Mesenchymal stem cell (in vitro differentiated cells and primary cell): Measurements from ENCODE around the gene XK.

Source experiments
- DNase-seq: peaks from one replicate; pipeline ENCODE4 v3.0.0-alpha.2; 2013
- H2AFZ ChIP-seq: one replicate; pipeline ENCODE4 v1.6.1; 2013; ENCODE audit warnings: low read depth, mild to moderate bottlenecking, control low read depth, inconsistent platforms, low read length, moderate library complexity
- H2AK5ac ChIP-seq: 2 replicates; pipeline ENCODE4 v1.6.1; 2013; ENCODE audit warnings: low read length, moderate library complexity, mild to moderate bottlenecking, inconsistent platforms; ENCODE audit not compliant: severe bottlenecking
- H2BK120ac ChIP-seq: one replicate; pipeline ENCODE4 v1.6.1; 2013; ENCODE audit warnings: low read depth, mild to moderate bottlenecking, inconsistent platforms, low read length, moderate library complexity
- H2BK12ac ChIP-seq, 2 experiments: one replicate each; pipeline ENCODE4 v1.6.1; 2013; ENCODE audit warnings: inconsistent platforms in 2 of 2, low read length in 2 of 2, mild to moderate bottlenecking in 2 of 2, moderate library complexity in 2 of 2, control low read depth in 1 of 2
- H2BK15ac ChIP-seq: one replicate; pipeline ENCODE4 v1.6.1; 2013; ENCODE audit warnings: mild to moderate bottlenecking, low read depth, inconsistent platforms; ENCODE audit not compliant: poor library complexity, severe bottlenecking
- H2BK5ac ChIP-seq: 2 replicates; pipeline ENCODE4 v1.6.1; 2013; ENCODE audit warnings: low read depth, mild to moderate bottlenecking, low read length, control low read depth, inconsistent platforms; ENCODE audit not compliant: poor library complexity, severe bottlenecking
- H3K14ac ChIP-seq, 2 experiments: one replicate each; pipeline ENCODE4 v1.6.1; 2013; ENCODE audit warnings: inconsistent platforms in 2 of 2, low read length in 2 of 2, control low read depth in 1 of 2, mild to moderate bottlenecking in 1 of 2, moderate library complexity in 1 of 2
- H3K18ac ChIP-seq, 2 experiments: one replicate each; pipeline ENCODE4 v1.6.1; 2013; ENCODE audit warnings: inconsistent platforms in 2 of 2, low read length in 2 of 2, control low read depth in 1 of 2, low read depth in 1 of 2, mild to moderate bottlenecking in 1 of 2
- H3K23ac ChIP-seq, 2 experiments: one replicate each; pipeline ENCODE4 v1.6.1; 2013; ENCODE audit warnings: inconsistent platforms in 2 of 2, low read length in 2 of 2, mild to moderate bottlenecking in 2 of 2, moderate library complexity in 2 of 2, control low read depth in 1 of 2
- H3K27ac ChIP-seq: 2 replicates; pipeline ENCODE4 v1.5.1; 2013; ENCODE audit warnings: mild to moderate bottlenecking, moderate library complexity, low read length, control low read depth, inconsistent platforms; ENCODE audit not compliant: poor library complexity, severe bottlenecking
- H3K27me3 ChIP-seq, 2 experiments: 2 replicates each; pipeline versions ENCODE4 v1.6.1 to v1.7.0; 2013; ENCODE audit warnings: low read length in 2 of 2, mild to moderate bottlenecking in 2 of 2, moderate library complexity in 2 of 2, control low read depth in 1 of 2, inconsistent platforms in 1 of 2; ENCODE audit not compliant: control insufficient read depth in 1 of 2, insufficient read depth in 1 of 2
- H3K36me3 ChIP-seq, 2 experiments: 2 replicates each; pipeline versions ENCODE4 v1.6.1 to v1.7.0; 2013; ENCODE audit warnings: low read length in 2 of 2, control low read depth in 1 of 2, inconsistent platforms in 1 of 2, low read depth in 1 of 2, mild to moderate bottlenecking in 1 of 2; ENCODE audit not compliant: insufficient read depth in 2 of 2, control insufficient read depth in 1 of 2
- H3K4ac ChIP-seq, 2 experiments: one replicate each; pipeline ENCODE4 v1.6.1; 2013; ENCODE audit warnings: inconsistent platforms in 2 of 2, low read length in 2 of 2, mild to moderate bottlenecking in 2 of 2, moderate library complexity in 2 of 2, control low read depth in 1 of 2, low read depth in 1 of 2
- H3K4me1 ChIP-seq: 2 replicates; pipeline ENCODE4 v1.6.1; 2013; ENCODE audit warnings: low read depth, low read length, control low read depth; ENCODE audit not compliant: control insufficient read depth, insufficient read depth
- H3K4me2 ChIP-seq: 2 replicates; pipeline ENCODE4 v1.6.1; 2013; ENCODE audit warnings: low read length, mild to moderate bottlenecking, inconsistent platforms; ENCODE audit not compliant: poor library complexity, severe bottlenecking
- H3K4me3 ChIP-seq, 2 experiments: 2 replicates each; pipeline versions ENCODE4 v1.5.1 to v1.7.0; 2013; ENCODE audit warnings: low read length in 2 of 2, mild to moderate bottlenecking in 2 of 2, control low read depth in 1 of 2, low read depth in 1 of 2; ENCODE audit not compliant: insufficient read depth in 1 of 2
- H3K79me1 ChIP-seq: replicated peaks from 2 replicates; pipeline ENCODE4 v1.6.1; 2013; ENCODE audit warnings: mild to moderate bottlenecking, control low read depth, low read length, inconsistent platforms; ENCODE audit not compliant: poor library complexity, severe bottlenecking
- H3K9ac ChIP-seq: 2 replicates; pipeline ENCODE4 v1.7.0; 2013; ENCODE audit warnings: mild to moderate bottlenecking, low read length, moderate library complexity
- H3K9me3 ChIP-seq: 2 replicates; pipeline ENCODE4 v1.7.0; 2013; ENCODE audit warnings: mild to moderate bottlenecking, low read length; ENCODE audit not compliant: control insufficient read depth
- H4K8ac ChIP-seq: one replicate; pipeline ENCODE4 v1.6.1; 2013; ENCODE audit warnings: inconsistent platforms, mild to moderate bottlenecking, low read length, moderate library complexity
- H4K91ac ChIP-seq: one replicate; pipeline ENCODE4 v1.6.1; 2013; ENCODE audit warnings: mild to moderate bottlenecking, low read length, inconsistent platforms
- WGBS: methylation state at CpG from one replicate; pipeline ENCODE4 v1.1.7; 2013; ENCODE audit warnings: mixed read lengths; 5-methylcytosine and 5-hydroxymethylcytosine counted together

XK gene

GRCh38 chrX:37686369-37686995, 891 bp downstream of the XK start:
- Histone ChIP-seq H3K4ac (no peak overlapping the region), H4K91ac (no peak overlapping the region), H3K79me1 (no peaks in the 10 kb centered on the region), H3K27ac (no peak overlapping the region), H3K36me3 (no peaks in the 10 kb centered on the region), H2BK120ac (no peak overlapping the region), H2AFZ (no peak overlapping the region), H2BK5ac (no peak overlapping the region), H3K9ac (no peak overlapping the region), H3K27me3 (peaks cover 0 to 14% of the 10 kb centered on the region in 2 experiments), H2BK12ac (no peak overlapping the region), H3K4me3 (peak overlapping the region in 1 of 2 experiments; percentile 68), H3K23ac (no peak overlapping the region), H3K4me2 (peak overlapping the region; percentile 84), H3K14ac (no peak overlapping the region), H4K8ac (no peak overlapping the region), H2AK5ac (no peak overlapping the region), H2BK15ac (no peak overlapping the region), H3K9me3 (no peaks in the 10 kb centered on the region), H3K4me1 (peaks cover 4% of the 10 kb centered on the region), H3K18ac (no peak overlapping the region)
- no peak for DNase-seq
- WGBS = 86% methylated on average over 8 of the region's 9 CpGs

GRCh38 chrX:37686996-37687395, 1.4 kb downstream of the XK start:
- H3K14ac ChIP-seq = no peak overlapping the region
- 100% methylated on average over 1 of the region's 3 CpGs for WGBS
- no peak overlapping the region for H3K4me2 ChIP-seq
- H3K9ac ChIP-seq = no peak overlapping the region
- no peak overlapping the region for H3K18ac ChIP-seq
- no peak overlapping the region for H2BK15ac ChIP-seq
- H3K27ac ChIP-seq = no peak overlapping the region
- no peak overlapping the region for H2BK12ac ChIP-seq
- no peak overlapping the region for H2AK5ac ChIP-seq
- H2BK120ac ChIP-seq = no peak overlapping the region
- H3K36me3 ChIP-seq = no peaks in the 10 kb centered on the region
- H3K27me3 ChIP-seq = peaks cover 0 to 14% of the 10 kb centered on the region in 2 experiments
- H3K4ac ChIP-seq = no peak overlapping the region
- H3K4me1 ChIP-seq = peaks cover 4% of the 10 kb centered on the region
- no peaks in the 10 kb centered on the region for H3K9me3 ChIP-seq
- H4K8ac ChIP-seq = no peak overlapping the region
- H3K23ac ChIP-seq = no peak overlapping the region
- no peaks in the 10 kb centered on the region for H3K79me1 ChIP-seq
- no peak for DNase-seq
- no peak overlapping the region for H3K4me3 ChIP-seq
- H4K91ac ChIP-seq = no peak overlapping the region
- no peak overlapping the region for H2AFZ ChIP-seq
- H2BK5ac ChIP-seq = no peak overlapping the region

GRCh38 chrX:37690119-37690518, 4.5 kb downstream of the XK start:
- Histone ChIP-seq H4K8ac (no peak overlapping the region), H2BK5ac (no peak overlapping the region), H3K27ac (no peak overlapping the region), H3K18ac (no peak overlapping the region), H3K4ac (no peak overlapping the region), H3K14ac (no peak overlapping the region), H3K27me3 (peaks cover 0 to 19% of the 10 kb centered on the region in 2 experiments), H2BK120ac (no peak overlapping the region), H2AFZ (no peak overlapping the region), H3K4me3 (no peak overlapping the region), H3K23ac (no peak overlapping the region), H3K9ac (no peak overlapping the region), H2BK12ac (no peak overlapping the region), H3K4me1 (peaks cover 4% of the 10 kb centered on the region), H3K9me3 (no peaks in the 10 kb centered on the region), H3K36me3 (no peaks in the 10 kb centered on the region), H3K79me1 (no peaks in the 10 kb centered on the region), H3K4me2 (no peak overlapping the region), H4K91ac (no peak overlapping the region), H2BK15ac (no peak overlapping the region), H2AK5ac (no peak overlapping the region)
- DNase-seq = no peak

GRCh38 chrX:37692918-37693317, 7.3 kb downstream of the XK start:
- no peak overlapping the region for H4K91ac ChIP-seq

More at GRCh38 chrX:37692918-37693317, 7.3 kb downstream of the XK start:
- no peak overlapping the region for H3K27ac ChIP-seq
- H3K4ac ChIP-seq = no peak overlapping the region
- H2BK12ac ChIP-seq = no peak overlapping the region
- no peaks in the 10 kb centered on the region for H3K36me3 ChIP-seq
- no peak overlapping the region for H2BK15ac ChIP-seq
- H3K4me3 ChIP-seq = no peak overlapping the region
- H3K79me1 ChIP-seq = no peaks in the 10 kb centered on the region
- no peak overlapping the region for H3K9ac ChIP-seq
- no peak overlapping the region for H3K14ac ChIP-seq
- H2BK5ac ChIP-seq = no peak overlapping the region
- H4K8ac ChIP-seq = no peak overlapping the region
- H2AFZ ChIP-seq = no peak overlapping the region
- H2AK5ac ChIP-seq = no peak overlapping the region
- no peak overlapping the region for H3K4me2 ChIP-seq
- no peak for DNase-seq
- H2BK120ac ChIP-seq = no peak overlapping the region
- H3K4me1 ChIP-seq = no peaks in the 10 kb centered on the region
- H3K27me3 ChIP-seq = peaks cover 0 to 6% of the 10 kb centered on the region in 2 experiments
- WGBS = 92% methylated on average over 1 of the region's 3 CpGs
- no peak overlapping the region for H3K23ac ChIP-seq
- H3K18ac ChIP-seq = no peak overlapping the region
- H3K9me3 ChIP-seq = no peaks in the 10 kb centered on the region
